HG03432 (cell line): ENCODE measurements around the gene ADGRV1.
"Not testable (repeated sequence)": the region's sequence is repeated elsewhere in the genome, so short reads cannot be mapped to it uniquely, and the experiment has no call there.

Experiments
- ATAC-seq: cut with Tn5 transposase; IDR thresholded peaks from one replicate; pipeline ENCODE4 v1.9.1; 2021; ENCODE audit warnings: mild to moderate bottlenecking, moderate library complexity; ENCODE audit not compliant: unreplicated experiment

The ADGRV1 gene

DNA sequence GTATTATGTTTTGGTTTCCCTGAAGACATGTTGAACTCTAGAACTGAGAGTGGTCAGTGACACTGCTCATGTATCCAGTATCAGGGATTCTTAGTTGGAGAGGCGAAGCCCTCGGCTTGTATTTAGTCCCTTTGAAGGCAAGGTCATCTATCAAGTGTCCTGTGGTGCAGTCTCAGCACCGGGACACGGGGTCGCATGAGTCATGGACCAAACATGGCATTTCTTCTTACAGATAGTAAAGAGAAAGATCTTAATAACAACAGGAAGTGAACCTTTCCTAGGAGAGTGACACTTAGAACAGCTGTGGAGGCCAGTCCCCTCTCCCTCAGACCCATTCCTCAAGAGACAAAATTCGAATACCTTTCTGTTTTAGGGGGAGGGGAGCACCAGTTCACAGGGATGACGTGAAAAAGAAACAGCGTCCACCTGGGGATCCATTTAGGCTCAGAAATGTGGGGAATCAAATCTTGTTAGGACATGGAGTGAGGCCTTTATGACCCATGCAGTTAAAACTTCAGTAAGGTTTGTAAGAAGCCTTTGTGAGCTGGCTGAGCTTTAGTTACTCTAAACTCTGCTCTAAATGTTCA lies 86.5 kb downstream of the ADGRV1 start:
- ATAC-seq = peak; percentile 33

- ATAC-seq = no peak
These were observed 92.2 kb downstream of the ADGRV1 start for GRCh38 chr5:90650767-90651166.

DNA sequence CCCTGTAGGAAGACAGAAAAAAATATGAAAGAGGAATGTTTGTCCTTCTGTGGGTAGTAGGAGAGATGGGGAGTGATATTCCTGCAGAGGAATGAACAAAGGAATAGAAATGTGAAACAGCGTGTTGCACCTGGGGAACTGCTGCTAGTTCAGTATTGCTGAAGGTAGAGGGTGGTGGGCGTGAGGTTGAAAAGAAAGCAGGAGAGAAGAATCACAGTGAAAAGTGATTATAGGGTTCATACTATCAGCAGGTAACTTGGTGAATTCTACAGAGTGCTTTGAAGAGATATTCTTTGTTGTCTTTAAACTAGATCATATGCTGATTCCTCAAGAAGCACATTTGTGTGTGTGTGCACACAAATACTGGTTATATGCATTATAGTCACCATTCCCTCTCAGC lies 95.6 kb downstream of the ADGRV1 start:
- ATAC-seq = no peak

GRCh38 chr5:90655423-90655822 lies 96.8 kb downstream of the ADGRV1 start:
- no peak for ATAC-seq

DNA sequence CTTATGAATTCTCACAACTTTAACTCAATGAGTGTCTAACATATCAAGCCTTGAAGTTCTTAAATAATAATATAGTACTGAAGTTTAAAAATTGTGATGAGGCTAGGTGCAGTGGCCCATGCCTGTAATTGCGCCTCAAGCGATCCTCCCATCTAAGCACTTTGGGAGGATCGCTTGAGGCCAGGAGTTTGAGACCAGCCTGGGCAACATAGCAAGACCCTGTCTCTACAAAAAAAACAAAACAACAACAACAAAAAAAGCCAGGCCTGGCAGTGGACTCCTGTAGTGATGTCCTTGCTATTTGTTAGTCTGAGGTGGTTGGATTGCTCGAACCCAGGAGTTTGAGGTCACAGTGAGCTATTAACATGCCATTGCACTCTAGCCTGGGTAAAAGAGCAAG lies 98.4 kb downstream of the ADGRV1 start:
- ATAC-seq = no peak

- no peak for ATAC-seq
These were observed 99.2 kb downstream of the ADGRV1 start for GRCh38 chr5:90657788-90658187.

- ATAC-seq = no peak
These were observed 100.0 kb downstream of the ADGRV1 start for GRCh38 chr5:90658620-90659019.

- ATAC-seq = not testable (repeated sequence)
These were observed 109.5 kb downstream of the ADGRV1 start for GRCh38 chr5:90668079-90668565.

GRCh38 chr5:90675222-90675621 lies 116.6 kb downstream of the ADGRV1 start:
- no peak for ATAC-seq

- no peak for ATAC-seq
These were observed 122.4 kb downstream of the ADGRV1 start for GRCh38 chr5:90680921-90681563.

- ATAC-seq = no peak
These were observed 123.7 kb downstream of the ADGRV1 start for GRCh38 chr5:90682278-90682677.

DNA sequence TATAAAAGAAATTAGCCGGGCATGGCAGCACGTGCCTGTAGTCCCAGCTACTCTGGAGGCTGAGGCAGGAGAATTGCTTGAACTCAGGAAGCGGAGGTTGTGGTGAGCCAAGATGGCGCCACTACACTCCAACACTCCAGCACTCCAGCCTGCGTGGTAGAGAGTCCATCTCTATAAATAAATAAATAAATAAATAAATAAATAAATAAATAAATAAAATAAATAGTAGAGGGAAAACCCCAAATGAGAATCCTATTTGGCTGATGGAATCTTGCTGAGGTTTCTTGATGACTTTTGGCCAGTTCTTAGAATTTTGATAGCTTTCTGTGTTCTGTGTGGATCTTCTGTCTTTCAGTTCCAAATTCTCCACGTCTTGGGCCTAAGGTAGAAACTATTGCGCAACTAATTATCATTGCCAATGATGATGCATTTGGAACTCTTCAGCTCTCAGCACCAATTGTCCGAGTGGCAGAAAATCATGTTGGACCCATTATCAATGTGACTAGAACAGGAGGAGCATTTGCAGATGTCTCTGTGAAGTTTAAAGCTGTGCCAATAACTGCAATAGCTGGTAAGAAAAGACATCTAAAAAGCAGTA lies 126.9 kb downstream of the ADGRV1 start:
- ATAC-seq = no peak

DNA sequence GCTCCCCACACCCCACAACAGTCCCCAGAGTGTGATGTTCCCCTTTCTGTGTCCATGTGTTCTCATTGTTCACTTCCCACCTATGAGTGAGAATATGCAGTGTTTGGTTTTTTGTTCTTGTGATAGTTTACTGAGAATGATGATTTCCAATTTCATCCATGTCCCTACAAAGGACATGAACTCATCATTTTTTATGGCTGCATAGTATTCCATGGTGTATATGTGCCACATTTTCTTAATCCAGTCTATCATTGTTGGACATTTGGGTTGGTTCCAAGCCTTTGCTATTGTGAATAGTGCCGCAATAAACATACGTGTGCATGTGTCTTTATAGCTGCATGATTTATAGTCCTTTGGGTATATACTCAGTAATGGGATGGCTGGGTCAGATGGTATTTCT lies 127.8 kb downstream of the ADGRV1 start:
- not testable (repeated sequence) for ATAC-seq

DNA sequence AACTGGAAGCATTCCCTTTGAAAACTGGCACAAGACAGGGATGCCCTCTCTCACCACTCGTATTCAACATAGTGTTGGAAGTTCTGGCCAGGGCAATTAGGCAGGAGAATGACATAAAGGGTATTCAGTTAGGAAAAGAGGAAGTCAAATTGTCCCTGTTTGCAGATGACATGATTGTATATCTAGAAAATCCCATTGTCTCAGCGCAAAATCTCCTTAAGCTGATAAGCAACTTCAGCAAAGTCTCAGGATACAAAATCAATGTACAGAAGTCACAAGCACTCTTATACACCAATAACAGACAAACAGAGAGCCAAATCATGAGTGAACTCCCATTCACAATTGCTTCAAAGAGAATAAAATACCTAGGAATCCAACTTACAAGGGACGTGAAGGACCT lies 128.9 kb downstream of the ADGRV1 start:
- not testable (repeated sequence) for ATAC-seq

DNA sequence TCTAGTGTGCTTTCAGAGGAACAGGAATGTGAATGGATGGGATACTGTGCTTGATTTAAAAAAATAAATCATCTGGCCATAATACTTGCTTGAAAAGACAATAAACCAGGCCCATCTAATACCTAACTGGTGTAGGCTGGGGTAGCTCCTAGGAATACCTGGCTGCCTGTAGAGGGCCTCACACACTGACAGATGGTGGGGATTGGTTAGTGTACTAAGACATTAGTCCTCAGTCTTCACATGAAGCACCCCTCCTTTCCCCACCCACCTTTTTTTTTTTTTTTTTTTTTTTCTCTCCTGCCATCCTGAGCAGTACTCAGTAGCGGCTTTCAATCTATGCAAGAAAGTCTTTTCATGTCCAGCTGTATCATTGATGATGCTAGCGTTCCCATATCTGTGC lies 130.5 kb downstream of the ADGRV1 start:
- no peak for ATAC-seq

DNA sequence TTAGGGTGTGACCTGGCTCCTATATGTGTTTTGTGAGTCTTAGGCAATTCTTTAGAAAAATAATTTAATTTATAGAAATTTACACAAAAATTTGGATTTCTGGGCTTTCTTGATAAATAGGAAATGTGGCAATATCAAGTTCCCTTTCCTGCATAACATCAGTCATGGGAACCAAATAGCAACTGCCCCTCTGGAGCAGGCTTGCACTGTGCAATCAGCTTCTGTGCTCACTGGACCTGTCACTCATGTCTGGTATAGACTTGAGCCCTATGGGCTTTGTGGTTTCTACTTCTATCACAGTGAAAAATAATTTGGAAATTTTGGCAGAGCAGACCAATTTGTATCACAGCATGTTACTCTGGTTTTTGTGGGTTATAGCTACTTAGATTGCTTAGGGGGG lies 131.7 kb downstream of the ADGRV1 start:
- ATAC-seq = no peak

GRCh38 chr5:90691533-90691932 lies 132.9 kb downstream of the ADGRV1 start:
- ATAC-seq = no peak

- ATAC-seq = no peak
These were observed 137.6 kb downstream of the ADGRV1 start for GRCh38 chr5:90696153-90696552.

DNA sequence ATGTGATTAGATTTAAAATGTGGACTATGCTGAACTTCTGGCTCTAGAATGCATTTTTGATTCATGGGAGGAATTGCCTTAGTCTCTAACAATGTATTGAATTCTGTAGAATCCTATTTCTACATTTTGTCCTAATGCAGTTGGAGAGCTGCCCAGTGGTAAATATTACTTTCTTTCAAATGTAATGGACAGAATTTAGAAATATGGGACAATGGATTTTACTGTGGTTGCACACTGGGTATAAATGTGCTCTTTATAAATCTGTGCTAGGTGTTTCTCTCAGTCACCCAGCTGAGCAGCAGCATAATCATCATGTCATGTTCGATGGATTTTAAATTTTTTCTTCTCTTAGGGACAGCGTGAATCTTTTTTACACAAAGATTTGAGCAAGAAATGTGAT lies 141.7 kb downstream of the ADGRV1 start:
- ATAC-seq = no peak

- ATAC-seq = no peak
These were observed 145.3 kb downstream of the ADGRV1 start for GRCh38 chr5:90703932-90704331.

DNA sequence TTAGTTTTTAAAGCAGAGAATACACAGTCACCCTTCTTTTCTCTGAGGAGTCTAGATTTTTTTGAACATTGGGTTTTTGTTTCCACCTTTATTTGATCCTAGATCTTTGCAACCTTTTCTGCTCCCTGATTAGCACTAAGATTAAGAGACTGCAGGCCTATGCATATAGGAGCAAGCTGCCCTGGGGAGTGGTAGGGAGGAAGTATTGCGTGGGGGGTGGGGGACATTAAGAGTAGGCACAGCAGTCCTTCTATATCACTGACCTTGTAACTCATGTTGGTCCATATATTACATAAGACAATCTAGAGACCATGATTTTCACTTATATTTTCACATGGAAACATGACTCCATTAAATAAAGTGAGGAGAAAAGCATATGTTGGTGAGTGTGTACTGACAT lies 149.1 kb downstream of the ADGRV1 start:
- no peak for ATAC-seq
